Thyroid gland (tissue), 4 donors: ENCODE data around the gene NCF2.

Experiments
- CTCF ChIP-seq, 6 experiments: fragments of 200-600 bp in 3 of 6; fragments of 450-650 bp in 3 of 6; sonication (generic) in 3 of 6; IDR thresholded peaks; one replicate each; pipeline ENCODE4 v1.5.1; 2016 to 2019; ENCODE audit warnings: antibody characterized with exemption in 6 of 6, mild to moderate bottlenecking in 2 of 6, inconsistent platforms in 1 of 6, moderate library complexity in 1 of 6
- POLR2A ChIP-seq, 2 donors: fragments of 450-650 bp; IDR thresholded peaks; one replicate each; pipeline ENCODE4 v1.6.1; 2017; ENCODE audit warnings: antibody characterized with exemption in 2 of 2, mild to moderate bottlenecking in 2 of 2, moderate library complexity in 1 of 2

- TF ChIP-seq CTCF (IDR thresholded peaks at IDR 0.05): no peak
- no peak for TF ChIP-seq POLR2A (IDR thresholded peaks at IDR 0.05)
These were observed 31.2 kb downstream of the NCF2 start for GRCh38 chr1:183559061-183559460.
